ENCODE results near the gene APEH.

DNA sequence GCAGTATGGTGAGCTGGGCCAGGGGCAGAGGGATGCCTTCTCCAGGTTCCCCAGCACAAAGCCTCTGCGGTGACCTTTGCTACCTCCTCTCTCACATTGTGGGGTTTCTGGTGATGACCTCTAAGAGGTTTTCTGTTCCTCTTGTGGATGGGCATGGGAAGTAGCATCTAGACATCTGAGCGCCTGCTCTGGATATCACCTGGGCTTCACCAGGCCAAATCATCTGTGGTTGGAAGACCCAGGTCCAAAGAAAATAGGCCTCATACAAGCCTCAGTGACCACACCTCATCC lies 7.0 kb downstream of the APEH start:
- TF ChIP-seq, protein P1, sequence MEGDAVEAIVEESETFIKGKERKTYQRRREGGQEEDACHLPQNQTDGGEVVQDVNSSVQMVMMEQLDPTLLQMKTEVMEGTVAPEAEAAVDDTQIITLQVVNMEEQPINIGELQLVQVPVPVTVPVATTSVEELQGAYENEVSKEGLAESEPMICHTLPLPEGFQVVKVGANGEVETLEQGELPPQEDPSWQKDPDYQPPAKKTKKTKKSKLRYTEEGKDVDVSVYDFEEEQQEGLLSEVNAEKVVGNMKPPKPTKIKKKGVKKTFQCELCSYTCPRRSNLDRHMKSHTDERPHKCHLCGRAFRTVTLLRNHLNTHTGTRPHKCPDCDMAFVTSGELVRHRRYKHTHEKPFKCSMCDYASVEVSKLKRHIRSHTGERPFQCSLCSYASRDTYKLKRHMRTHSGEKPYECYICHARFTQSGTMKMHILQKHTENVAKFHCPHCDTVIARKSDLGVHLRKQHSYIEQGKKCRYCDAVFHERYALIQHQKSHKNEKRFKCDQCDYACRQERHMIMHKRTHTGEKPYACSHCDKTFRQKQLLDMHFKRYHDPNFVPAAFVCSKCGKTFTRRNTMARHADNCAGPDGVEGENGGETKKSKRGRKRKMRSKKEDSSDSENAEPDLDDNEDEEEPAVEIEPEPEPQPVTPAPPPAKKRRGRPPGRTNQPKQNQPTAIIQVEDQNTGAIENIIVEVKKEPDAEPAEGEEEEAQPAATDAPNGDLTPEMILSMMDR (IDR thresholded peaks at IDR 0.05): no peak
- no peak for TF ChIP-seq POLR2A (IDR thresholded peaks at IDR 0.05)

Measured in adrenal gland (tissue), 5 donors.